ENCODE results near the gene TAF5L.

GRCh38 chr1:229650045-229650444 lies 24.1 kb upstream of the TAF5L start:
- TF ChIP-seq CTCF (conservative IDR thresholded peaks at IDR 0.05; ENCODE audit: low read depth, low read length) (no peak), RAD21 (IDR thresholded peaks at IDR 0.05; ENCODE audit: low read length) (no peak), POLR2A (IDR thresholded peaks at IDR 0.05; ENCODE audit: low read depth, low read length) (no peak), MAZ (IDR thresholded peaks at IDR 0.05; ENCODE audit: borderline replicate concordance, low read depth, low read length) (no peak), MAFK (IDR thresholded peaks at IDR 0.05; ENCODE audit: low read depth, low read length) (no peak), USF2 (IDR thresholded peaks at IDR 0.05; ENCODE audit: low read depth, low read length) (no peak), RFX5 (IDR thresholded peaks at IDR 0.05; ENCODE audit: low read depth, low read length) (no peak), BHLHE40 (IDR thresholded peaks at IDR 0.05; ENCODE audit: low read depth, low read length) (no peak), RCOR1 (IDR thresholded peaks at IDR 0.05; ENCODE audit: insufficient replicate concordance, low read length) (no peak)
